DMS153 treated with DMSO at 0.1 percent for 48 hours (cell line): ENCODE measurements around the gene APC.
"Not testable (repeated sequence)": the region's sequence is repeated elsewhere in the genome, so short reads cannot be mapped to it uniquely, and the experiment has no call there.

ENCODE experiments used
- DNase-seq: peaks from one replicate; lab custom pipeline; 2025; ENCODE audit not compliant: unreplicated experiment; lab: John Stamatoyannopoulos, UW

The APC gene

DNA sequence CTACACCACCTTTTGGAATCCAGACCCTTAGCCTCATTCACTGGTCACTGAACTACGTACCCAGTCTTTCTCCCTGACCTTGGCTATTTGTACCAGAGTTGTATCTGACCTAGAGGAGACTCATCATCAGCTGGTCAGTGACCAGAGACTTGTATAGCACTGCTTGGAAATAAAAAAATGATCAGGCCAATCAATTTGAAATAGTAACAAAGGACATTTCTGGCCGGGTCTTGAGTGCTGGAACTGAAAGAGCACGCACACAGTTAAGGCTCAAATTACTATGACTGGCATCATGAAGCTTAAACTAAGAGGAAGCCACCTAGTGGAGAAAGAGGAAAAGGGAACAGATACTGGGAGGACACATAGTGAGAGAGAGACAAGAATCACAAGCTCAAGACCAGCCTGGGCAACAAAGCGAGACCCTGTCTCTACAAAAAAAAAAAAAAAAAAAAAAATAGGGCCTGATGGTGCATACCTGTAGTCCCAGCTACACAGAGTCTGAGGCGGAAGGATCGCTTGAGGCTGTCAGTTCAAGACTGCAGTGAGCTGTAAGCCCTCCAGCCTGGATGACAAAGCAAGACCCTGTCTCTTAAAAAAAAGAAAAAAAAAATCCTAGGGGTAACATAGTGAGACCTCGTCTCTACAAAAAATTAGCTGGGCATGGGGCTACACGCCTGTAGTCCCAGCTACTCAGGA lies 110.6 kb downstream of the APC start:
- peak; percentile 6 for DNase-seq

- DNase-seq = no peak
These were observed 112.2 kb downstream of the APC start for GRCh38 chr5:112849912-112850311.

GRCh38 chr5:112854651-112855050 lies 117.0 kb downstream of the APC start:
- DNase-seq = no peak

- no peak for DNase-seq
These were observed 120.2 kb downstream of the APC start for GRCh38 chr5:112857866-112858265.

DNA sequence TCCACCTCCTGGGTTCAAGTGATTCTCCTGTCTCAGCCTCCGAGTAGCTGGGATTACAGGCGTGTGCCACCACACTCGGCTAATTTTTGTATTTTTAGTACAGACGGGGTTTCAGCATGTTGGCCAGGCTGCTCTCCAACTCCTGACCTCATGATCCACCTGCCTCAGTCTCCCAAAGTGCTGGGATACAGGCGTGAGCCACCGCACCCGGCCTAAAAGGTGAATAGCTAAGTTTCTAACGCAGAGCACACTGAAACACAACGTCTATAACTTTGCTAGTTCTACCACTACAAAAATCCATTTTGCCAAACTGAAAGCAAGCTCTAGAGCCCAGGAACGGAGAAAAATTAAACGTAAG lies 122.9 kb downstream of the APC start:
- not testable (repeated sequence) for DNase-seq

DNA sequence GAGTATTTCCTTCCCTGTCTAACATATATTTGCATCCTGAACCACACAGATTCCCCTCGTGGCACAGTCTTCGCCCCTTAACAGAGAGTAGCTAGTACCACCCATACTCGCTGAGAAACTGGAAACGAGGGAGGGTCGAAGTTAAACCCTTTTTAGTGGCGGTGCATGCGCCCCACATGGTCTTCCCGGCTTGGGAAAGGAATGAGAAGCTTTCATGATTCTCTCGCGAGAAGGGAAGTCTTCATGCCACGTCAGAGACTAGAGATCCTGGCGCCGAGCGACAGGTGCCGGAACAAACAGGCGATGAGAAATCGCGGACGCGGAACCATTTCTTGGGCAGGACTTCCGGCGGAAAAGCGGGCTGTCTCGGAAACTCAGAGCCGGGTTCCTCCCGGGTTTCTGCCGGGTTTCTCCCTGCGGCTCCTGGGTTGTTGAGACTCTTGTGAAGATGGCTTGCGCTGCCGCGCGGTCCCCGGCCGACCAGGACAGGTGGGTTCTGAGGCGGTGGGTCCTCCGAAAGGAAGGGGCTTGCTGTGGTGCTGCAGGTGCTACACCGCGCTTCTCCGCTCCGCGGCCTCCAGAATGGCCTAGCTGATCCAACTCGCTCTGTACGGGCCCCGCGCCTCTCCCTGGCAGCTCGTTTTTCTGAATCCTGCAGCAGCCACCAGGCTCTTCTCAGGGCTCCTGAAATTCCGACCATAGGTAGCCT lies 123.4 kb downstream of the APC start, which contains the start of gene SRP19:
Gene SRP19 (plus strand): TSS at position 359 of the 709 bp plus-strand sequence. CDS start 90 bp downstream, at position 449.
- DNase-seq = peak; percentile 59

DNA sequence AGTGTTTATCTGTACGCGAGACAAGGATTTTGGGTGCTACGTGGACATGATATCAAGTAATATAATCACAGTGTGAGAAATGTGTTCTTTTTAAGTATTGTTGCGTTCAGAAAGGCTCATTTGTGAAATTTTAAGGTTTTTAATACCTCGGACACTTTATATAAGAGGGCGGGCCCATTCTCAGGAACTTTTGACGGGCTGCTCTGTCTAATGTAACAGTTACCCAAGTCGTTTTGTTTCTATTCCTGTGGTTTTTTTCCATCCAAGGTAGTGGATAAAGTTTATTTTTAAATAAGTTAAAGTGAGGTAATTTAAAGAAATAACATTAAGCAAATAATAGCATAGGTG lies 123.9 kb downstream of the APC start:
- DNase-seq = no peak

DNA sequence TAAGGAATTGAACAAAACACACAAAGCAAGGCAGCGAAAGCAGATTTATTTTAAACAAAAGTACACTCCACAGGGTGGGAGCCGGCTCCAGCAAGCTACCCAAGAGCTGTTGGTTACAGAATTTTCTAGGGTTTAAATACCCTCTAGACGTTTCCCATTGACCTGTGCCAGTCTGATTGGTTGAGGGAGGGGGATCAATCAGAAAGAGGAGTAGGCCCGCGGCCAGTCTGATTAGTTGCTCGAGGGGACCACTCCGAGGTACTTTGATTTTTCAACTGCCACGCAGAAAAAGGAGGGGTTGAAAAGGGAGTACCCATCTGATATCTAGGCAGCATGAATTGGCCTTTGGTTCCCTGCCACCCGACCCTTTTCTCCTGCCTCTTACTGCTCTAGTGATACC lies 124.4 kb downstream of the APC start:
- no peak for DNase-seq

GRCh38 chr5:112863549-112863948 lies 125.9 kb downstream of the APC start:
- no peak for DNase-seq

- DNase-seq = no peak
These were observed 127.4 kb downstream of the APC start for GRCh38 chr5:112865128-112865527.

DNA sequence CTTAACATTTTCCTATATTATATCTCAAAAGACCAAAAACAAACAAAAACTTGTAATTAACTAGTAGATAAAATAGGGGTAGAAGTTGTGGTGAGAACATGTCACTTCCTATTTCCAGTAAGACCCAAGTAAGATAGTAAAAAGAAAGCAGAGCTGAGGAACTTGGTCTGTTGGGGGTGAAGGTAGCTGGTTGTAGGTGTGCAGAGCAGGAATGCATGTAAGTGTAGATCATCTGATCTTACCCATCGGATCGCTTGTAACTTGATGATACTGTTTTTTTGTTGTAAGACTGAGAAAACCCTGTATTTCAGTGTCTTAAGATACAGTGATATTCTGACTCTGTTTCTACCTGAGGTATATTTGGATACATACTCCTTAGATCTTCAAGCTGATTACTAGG lies 129.1 kb downstream of the APC start:
- no peak for DNase-seq

- no peak for DNase-seq
These were observed 129.7 kb downstream of the APC start for GRCh38 chr5:112867411-112867810.

DNA sequence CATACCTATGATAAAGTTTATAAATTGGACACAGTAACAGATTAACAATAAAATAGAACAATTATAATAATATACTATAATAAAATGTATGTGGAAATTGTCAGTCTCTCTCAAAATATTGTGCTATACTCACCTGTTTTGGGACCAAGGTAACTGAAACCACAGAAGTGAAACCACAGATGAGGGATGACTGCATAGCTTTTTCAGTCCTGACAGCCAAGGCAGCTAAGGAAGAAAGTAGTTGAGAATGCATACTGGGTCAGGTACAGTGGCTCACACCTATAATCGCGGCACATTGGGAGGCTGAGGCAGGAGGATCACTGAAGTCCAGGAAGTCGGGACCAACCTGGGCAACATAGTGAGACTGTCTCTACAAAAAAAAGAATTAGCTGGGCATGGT lies 132.3 kb downstream of the APC start:
- DNase-seq = no peak

- DNase-seq = no peak
These were observed 133.3 kb downstream of the APC start for GRCh38 chr5:112870966-112871365.

DNA sequence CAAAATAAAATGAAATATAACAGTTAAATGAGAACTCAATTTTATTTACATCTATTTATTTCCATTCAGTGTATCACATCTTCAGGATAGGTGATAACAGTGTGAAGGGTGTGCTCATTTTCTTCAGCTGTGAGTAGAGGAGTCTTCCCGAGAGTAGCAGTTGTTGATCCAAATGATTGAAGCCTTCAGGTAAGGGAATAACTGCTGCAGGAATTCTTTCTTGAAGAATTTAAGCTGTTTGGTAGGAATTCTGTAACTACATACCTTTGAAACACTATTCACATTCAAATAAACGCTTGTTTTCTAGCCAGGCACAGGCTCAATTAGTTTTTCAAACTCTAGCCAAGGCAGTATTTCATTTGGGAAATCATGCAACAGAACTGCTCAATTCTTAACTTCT lies 138.7 kb downstream of the APC start:
- DNase-seq = no peak

DNA sequence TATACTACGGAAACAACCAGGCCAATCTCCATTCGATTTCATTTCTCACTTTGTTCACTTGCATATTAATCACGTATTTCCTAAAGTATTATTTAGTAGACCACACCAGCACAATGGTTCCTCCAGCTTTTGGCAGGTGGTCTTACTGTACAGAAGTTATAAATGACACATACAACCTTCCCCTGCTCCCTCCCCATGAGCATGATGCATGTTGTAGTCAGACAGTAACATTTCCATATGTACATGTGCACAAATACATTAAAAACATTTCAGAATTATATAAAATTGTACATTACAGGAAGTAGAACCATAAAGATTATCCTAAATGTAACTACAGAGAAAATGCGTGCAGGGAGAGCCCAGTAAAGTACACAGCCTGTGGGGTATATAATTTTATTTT lies 140.4 kb downstream of the APC start:
- no peak for DNase-seq

GRCh38 chr5:112878760-112879159 lies 141.1 kb downstream of the APC start:
- DNase-seq = no peak

DNA sequence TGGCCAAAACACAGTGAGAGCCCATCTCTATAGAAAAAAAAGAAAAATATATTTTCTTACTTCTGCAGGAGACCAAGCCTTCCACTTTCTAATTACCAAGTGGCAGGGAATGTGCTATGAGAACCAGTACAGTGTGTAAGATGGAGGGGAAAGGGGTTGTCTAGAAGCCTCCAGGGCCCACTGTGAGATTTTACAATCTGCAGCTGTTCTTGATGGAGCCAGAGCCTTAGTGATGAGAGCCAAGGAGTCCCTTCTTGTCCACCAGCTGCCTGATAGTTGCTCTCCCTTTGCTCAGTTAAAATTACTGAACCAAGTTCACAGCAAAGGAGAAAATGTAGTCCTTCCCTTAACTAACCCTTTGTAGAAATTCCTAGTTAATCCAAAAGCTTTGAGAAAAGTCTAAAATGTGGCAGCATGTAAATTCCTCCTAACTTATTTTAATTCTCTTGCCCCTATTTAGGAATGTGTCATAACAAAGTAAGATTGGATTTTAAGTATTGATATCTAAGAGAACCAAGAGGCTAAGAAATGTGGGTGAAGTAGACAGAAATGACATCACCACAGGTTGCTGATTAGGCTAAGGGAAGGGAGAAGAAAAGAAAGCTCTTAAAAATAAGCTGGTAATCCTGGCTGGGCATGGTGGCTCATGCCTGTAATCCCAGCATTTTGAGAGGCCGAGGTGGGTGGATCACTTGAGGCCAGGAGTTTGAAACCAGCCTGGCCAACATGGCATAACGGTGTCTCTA lies 142.7 kb downstream of the APC start:
- DNase-seq = no peak

DNA sequence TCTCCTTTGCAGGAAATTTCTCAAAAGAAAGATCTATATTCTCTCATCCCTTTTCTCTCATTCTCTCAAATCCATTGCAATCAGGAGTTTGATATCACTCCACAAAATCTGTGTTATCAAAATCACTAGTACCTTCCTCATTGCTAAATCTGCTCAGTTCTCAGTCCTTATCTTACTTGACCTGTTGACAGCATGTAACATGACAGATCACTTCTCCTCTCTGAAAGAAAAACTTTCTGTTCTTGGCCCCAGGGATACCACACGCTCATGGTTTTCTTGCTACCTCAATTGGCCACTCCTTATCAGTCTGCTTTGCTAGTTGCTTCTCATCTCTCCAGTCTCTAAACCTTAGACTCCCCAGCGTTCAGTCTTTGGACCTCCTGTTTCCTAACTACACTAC lies 145.5 kb downstream of the APC start:
- DNase-seq = no peak

DNA sequence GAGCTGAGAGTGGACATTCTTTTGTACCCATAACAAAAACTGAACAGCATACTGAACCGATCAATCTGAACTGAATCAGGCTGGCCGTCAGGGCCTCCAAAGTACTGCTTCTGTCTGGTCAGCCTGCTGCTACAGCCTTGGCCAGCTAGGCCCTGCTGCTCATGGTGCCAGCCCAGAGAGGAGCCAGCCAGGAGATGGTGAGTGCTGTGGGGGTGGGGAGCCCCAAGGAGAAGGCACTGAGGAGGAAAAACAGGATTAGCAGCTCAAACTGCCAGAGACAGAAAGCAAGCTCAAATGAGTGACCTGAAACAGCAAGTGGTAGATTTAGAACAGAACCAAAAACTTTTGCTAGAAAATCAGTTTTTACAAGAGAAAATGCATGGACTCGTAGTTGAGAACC lies 147.3 kb downstream of the APC start:
- DNase-seq = no peak

GRCh38 chr5:112886975-112887374 lies 149.3 kb downstream of the APC start:
- no peak for DNase-seq

DNA sequence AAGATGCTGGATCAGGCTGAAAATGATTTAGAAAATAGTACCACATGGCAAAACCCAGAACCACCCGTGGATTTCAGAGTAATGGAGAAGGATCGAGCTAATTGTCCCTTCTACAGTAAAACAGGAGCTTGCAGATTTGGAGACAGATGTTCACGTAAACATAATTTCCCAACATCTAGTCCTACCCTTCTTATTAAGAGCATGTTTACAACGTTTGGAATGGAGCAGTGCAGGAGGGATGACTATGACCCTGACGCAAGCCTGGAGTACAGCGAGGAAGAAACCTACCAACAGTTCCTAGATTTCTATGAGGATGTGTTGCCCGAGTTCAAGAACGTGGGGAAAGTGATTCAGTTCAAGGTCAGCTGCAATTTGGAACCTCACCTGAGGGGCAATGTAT lies 154.4 kb downstream of the APC start:
- DNase-seq = not testable (repeated sequence)
